Endothelial cell (in vitro differentiated cells): Measurements from ENCODE around the gene IFT88. TPM values are rescaled to one million over a fixed set of nuclear protein-coding genes. Genes with fewer than 3 reads are reported as not detected.

ENCODE experiments used
- DNase-seq: peaks from one replicate; pipeline ENCODE4 v3.0.0; 2021; ENCODE audit warnings: low spot score
- H3K27ac Mint-ChIP-seq: one replicate; pipeline ENCODE4 v1.8.0; 2021; ENCODE audit warnings: mixed read lengths, inconsistent platforms; ENCODE audit not compliant: unreplicated experiment
- H3K27me3 Mint-ChIP-seq: one replicate; pipeline ENCODE4 v1.8.0; 2021; ENCODE audit warnings: mild to moderate bottlenecking, moderate library complexity, mixed read lengths, inconsistent platforms; ENCODE audit not compliant: unreplicated experiment
- H3K36me3 Mint-ChIP-seq: one replicate; pipeline ENCODE4 v1.8.0; 2021; ENCODE audit warnings: mild to moderate bottlenecking, low read depth, mixed read lengths, inconsistent platforms; ENCODE audit not compliant: unreplicated experiment
- H3K4me1 Mint-ChIP-seq: one replicate; pipeline ENCODE4 v1.8.0; 2021; ENCODE audit warnings: mild to moderate bottlenecking, mixed read lengths, inconsistent platforms; ENCODE audit not compliant: unreplicated experiment
- H3K4me3 Mint-ChIP-seq: one replicate; pipeline ENCODE4 v1.8.0; 2021; ENCODE audit warnings: mild to moderate bottlenecking, mixed read lengths, inconsistent platforms; ENCODE audit not compliant: unreplicated experiment
- H3K9me3 Mint-ChIP-seq: one replicate; pipeline ENCODE4 v1.8.0; 2021; ENCODE audit warnings: mixed read lengths, inconsistent platforms; ENCODE audit not compliant: unreplicated experiment
- CTCF ChIP-seq: fragments of 200-600 bp; sonication (generic); IDR thresholded peaks from one replicate; pipeline ENCODE4 v1.5.0; 2021; ENCODE audit warnings: antibody characterized with exemption; ENCODE audit not compliant: unreplicated experiment
- total RNA-seq: library from RNA; stranded (reverse); fragmentation: NEBNext Ultra II Directional; extraction: Animal tissue kit (Norgen Biotek cat#: 25700); gene quantifications from one replicate; pipeline ENCODE4 v1.2.1, GENCODE V29; 2021; ENCODE audit not compliant: unreplicated experiment

The IFT88 gene
- total RNA-seq, 1 donor from 2014 or later: 7.8 TPM

- Mint-ChIP-seq H3K4me1 (no peaks in the 10 kb centered on the region), H3K27ac (no peak overlapping the region), H3K27me3 (no peaks in the 10 kb centered on the region), H3K4me3 (no peak overlapping the region), H3K9me3 (no peaks in the 10 kb centered on the region), H3K36me3 (no peaks in the 10 kb centered on the region)
- no peak for TF ChIP-seq CTCF
- no peak for DNase-seq
Measured at GRCh38 chr13:20536992-20537391, 30.0 kb upstream of the IFT88 start.

GRCh38 chr13:20544201-20544923 lies 22.6 kb upstream of the IFT88 start:
- no peak for DNase-seq
- no peak for TF ChIP-seq CTCF
- no peak overlapping the region for H3K4me3 Mint-ChIP-seq
- no peaks in the 10 kb centered on the region for H3K36me3 Mint-ChIP-seq
- no peaks in the 10 kb centered on the region for H3K9me3 Mint-ChIP-seq
- no peaks in the 10 kb centered on the region for H3K4me1 Mint-ChIP-seq
- no peak overlapping the region for H3K27ac Mint-ChIP-seq
- peaks cover 2% of the 10 kb centered on the region for H3K27me3 Mint-ChIP-seq

GRCh38 chr13:20546556-20546955 lies 20.4 kb upstream of the IFT88 start:
- H3K27ac Mint-ChIP-seq: no peak overlapping the region
- H3K4me1 Mint-ChIP-seq: no peaks in the 10 kb centered on the region
- no peaks in the 10 kb centered on the region for H3K36me3 Mint-ChIP-seq
- H3K27me3 Mint-ChIP-seq: peaks cover 2% of the 10 kb centered on the region
- H3K9me3 Mint-ChIP-seq: no peaks in the 10 kb centered on the region
- no peak for DNase-seq
- no peak for TF ChIP-seq CTCF
- H3K4me3 Mint-ChIP-seq: no peak overlapping the region

- no peaks in the 10 kb centered on the region for H3K4me1 Mint-ChIP-seq
- no peak for DNase-seq
- no peak overlapping the region for H3K4me3 Mint-ChIP-seq
- no peaks in the 10 kb centered on the region for H3K9me3 Mint-ChIP-seq
- H3K36me3 Mint-ChIP-seq: no peaks in the 10 kb centered on the region
- H3K27ac Mint-ChIP-seq: no peak overlapping the region
- TF ChIP-seq CTCF: no peak
- H3K27me3 Mint-ChIP-seq: peaks cover 2% of the 10 kb centered on the region
Measured at GRCh38 chr13:20547479-20547908, 19.5 kb upstream of the IFT88 start.

GRCh38 chr13:20550799-20551198 lies 16.2 kb upstream of the IFT88 start:
- Mint-ChIP-seq H3K4me1 (no peaks in the 10 kb centered on the region), H3K4me3 (no peak overlapping the region), H3K9me3 (no peaks in the 10 kb centered on the region), H3K27me3 (peaks cover 2% of the 10 kb centered on the region), H3K27ac (no peak overlapping the region), H3K36me3 (no peaks in the 10 kb centered on the region)
- no peak for TF ChIP-seq CTCF
- no peak for DNase-seq
